Rectal smooth muscle tissue (tissue), 1 donor: ENCODE data around the gene IQCE.

Experiments used
- H3K27ac ChIP-seq: one replicate; pipeline ENCODE4 v1.7.0; 2013; ENCODE audit warnings: low read depth, low read length, inconsistent platforms
- H3K27me3 ChIP-seq: one replicate; pipeline ENCODE4 v1.7.0; 2013; ENCODE audit warnings: low read length; ENCODE audit not compliant: control insufficient read depth, insufficient read depth
- H3K36me3 ChIP-seq: one replicate; pipeline ENCODE4 v1.7.0; 2013; ENCODE audit warnings: low read length; ENCODE audit not compliant: control insufficient read depth, insufficient read depth
- H3K4me1 ChIP-seq: one replicate; pipeline ENCODE4 v1.7.0; 2013; ENCODE audit warnings: low read length; ENCODE audit not compliant: control insufficient read depth, insufficient read depth
- H3K4me3 ChIP-seq: one replicate; pipeline ENCODE4 v1.7.0; 2013; ENCODE audit warnings: low read length
- H3K9ac ChIP-seq: one replicate; pipeline ENCODE4 v1.7.0; 2013; ENCODE audit warnings: low read length

IQCE gene

DNA sequence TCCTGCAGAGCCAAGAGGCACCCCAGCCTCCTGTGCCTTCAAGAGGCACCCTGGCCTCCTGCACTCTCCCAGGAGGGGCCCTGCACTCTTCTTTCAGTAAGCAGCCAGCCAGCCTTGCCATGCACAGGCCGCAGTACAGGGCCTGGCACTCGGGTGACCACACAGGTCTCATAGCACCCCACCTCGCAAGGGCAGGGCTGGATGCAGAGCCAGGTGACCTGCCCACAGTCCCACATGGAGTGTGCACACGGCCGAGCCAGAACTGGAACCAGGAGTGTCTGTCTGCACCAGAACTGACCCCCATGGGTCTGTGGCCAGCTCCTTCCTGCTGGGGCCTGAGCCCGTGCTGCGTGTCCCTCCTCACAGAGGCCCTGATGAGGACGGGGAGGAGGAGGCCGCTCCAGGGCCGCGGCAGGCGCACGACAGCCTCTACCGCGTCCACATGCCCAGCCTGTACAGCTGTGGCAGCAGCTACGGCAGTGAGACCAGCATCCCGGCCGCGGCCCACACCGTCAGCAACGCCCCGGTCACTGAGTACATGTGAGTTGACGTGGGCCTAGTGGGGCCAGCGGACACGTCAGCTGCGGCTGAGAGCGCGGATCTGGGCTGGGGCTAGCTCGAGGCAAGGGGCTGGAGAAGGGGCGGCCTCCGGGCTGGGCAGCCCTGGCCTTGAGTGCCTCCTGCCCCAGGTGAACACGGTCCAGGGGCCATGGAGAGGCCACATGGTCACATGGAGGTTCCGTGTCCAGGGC, 99.3 kb downstream of the IQCE start:
- Histone ChIP-seq H3K27ac (no peak overlapping the region), H3K4me3 (no peak overlapping the region), H3K9ac (no peak overlapping the region), H3K36me3 (no peaks in the 10 kb centered on the region), H3K4me1 (no peaks in the 10 kb centered on the region), H3K27me3 (no peaks in the 10 kb centered on the region)

DNA sequence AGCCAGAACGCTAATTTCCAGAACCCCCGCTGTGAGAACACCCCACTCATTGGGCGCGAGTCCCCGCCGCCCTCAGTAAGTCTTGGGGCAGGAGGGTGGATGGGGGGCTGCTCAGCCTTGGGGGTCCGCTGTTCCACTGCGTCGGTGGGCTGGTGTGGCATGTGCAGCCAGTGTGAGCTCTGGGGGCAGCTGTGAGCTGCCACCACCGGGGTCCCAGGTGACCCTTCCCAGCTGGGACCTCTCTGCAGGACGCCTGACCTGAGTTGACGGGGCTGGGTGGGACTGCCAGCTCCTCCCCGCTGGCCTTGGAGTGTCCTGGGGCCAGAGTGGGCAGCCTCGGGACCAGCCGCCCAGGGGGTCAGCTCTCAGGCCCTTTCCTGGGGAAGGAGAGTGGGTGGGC, 100.2 kb downstream of the IQCE start:
- H3K27ac ChIP-seq = no peak overlapping the region
- no peaks in the 10 kb centered on the region for H3K36me3 ChIP-seq

GRCh38 chr7:2659556-2660358, 101.0 kb downstream of the IQCE start:
- H3K4me1 ChIP-seq = no peaks in the 10 kb centered on the region
- H3K27me3 ChIP-seq = no peaks in the 10 kb centered on the region
- H3K27ac ChIP-seq = no peak overlapping the region
- no peak overlapping the region for H3K9ac ChIP-seq
- no peak overlapping the region for H3K4me3 ChIP-seq
- no peaks in the 10 kb centered on the region for H3K36me3 ChIP-seq

More for the DNA sequence above, 100.2 kb downstream of the IQCE start:
- no peaks in the 10 kb centered on the region for H3K4me1 ChIP-seq
- H3K27me3 ChIP-seq = no peaks in the 10 kb centered on the region
- H3K4me3 ChIP-seq = no peak overlapping the region
- H3K9ac ChIP-seq = no peak overlapping the region

DNA sequence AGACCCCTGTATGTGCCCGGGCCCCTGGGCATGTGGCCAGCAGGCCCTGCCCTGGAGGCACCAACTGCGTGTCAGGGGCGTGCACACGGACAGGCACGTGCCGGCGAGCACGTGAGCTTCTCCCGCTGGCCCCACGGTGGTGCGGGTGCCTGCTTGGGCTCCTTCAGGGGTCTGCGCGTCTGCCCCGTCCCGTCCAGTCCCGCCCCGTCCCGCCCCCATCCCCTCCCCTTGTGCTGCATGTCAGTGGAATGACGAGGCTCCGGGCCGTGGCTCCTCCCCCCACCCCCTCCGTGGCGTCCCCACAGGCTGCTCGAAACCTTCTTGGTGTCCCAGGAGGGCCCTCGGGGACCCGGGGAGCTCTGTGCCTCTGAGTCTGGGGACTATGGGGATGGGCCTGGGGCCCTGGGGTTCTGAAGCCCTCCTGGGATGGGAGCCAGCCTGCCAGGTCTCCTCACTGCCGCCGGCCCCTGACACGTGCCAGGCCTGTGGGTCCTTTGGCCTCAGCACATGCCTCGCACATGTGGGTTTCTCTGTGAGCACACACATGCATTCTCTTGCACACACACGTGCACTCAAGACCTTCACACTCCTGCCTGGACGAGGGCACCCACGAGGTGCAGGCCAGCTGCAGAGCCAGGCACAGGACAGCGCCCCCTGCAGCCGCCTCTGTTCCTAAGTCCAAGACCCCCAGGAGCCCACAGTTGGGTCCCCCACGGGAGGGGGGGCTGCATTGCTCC, 101.7 kb downstream of the IQCE start:
- Histone ChIP-seq H3K27ac (no peak overlapping the region), H3K4me1 (no peaks in the 10 kb centered on the region), H3K27me3 (no peaks in the 10 kb centered on the region), H3K36me3 (no peaks in the 10 kb centered on the region), H3K9ac (no peak overlapping the region), H3K4me3 (no peak overlapping the region)

GRCh38 chr7:2661096-2661449, 102.3 kb downstream of the IQCE start:
- Histone ChIP-seq H3K4me3 (no peak overlapping the region), H3K27ac (no peak overlapping the region), H3K4me1 (no peaks in the 10 kb centered on the region), H3K36me3 (no peaks in the 10 kb centered on the region), H3K27me3 (no peaks in the 10 kb centered on the region), H3K9ac (no peak overlapping the region)

DNA sequence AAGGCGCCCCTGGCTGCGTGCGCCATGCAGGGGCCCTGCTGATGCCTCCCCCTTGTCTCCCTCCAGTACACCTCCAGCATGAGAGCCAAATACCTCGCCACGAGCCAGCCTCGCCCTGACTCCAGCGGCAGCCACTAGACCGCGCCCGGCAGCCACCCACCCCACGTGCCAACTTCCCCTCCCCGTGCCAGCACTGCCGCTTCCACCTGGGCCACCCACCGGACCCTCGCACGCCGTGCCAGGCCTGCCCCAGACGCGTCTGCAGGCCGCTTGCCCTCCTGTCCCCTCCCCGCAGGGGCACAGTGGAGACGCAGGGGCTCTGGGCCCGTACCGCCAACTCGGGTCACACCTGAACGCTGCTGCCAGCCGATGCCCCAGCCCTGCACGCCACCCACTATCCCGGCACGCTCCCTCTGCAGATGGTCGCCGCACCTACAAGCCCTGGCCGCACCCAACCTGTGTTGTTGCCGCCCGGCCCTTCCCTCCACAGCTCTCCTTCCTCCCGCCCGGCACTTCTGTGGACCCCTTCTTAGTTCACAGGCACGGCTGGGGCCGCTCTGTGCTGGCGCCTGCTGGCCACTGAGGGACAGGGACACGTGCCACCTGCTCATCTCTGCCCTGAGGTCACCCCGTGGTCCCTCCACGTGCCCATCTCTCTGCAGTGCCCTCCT, 103.0 kb downstream of the IQCE start:
- H3K36me3 ChIP-seq = no peaks in the 10 kb centered on the region
- no peak overlapping the region for H3K9ac ChIP-seq
- no peaks in the 10 kb centered on the region for H3K4me1 ChIP-seq
- H3K27ac ChIP-seq = no peak overlapping the region
- no peak overlapping the region for H3K4me3 ChIP-seq
- no peaks in the 10 kb centered on the region for H3K27me3 ChIP-seq

- H3K4me1 ChIP-seq = no peaks in the 10 kb centered on the region
- H3K27me3 ChIP-seq = no peaks in the 10 kb centered on the region
- no peak overlapping the region for H3K4me3 ChIP-seq
- H3K27ac ChIP-seq = no peak overlapping the region
- no peaks in the 10 kb centered on the region for H3K36me3 ChIP-seq
- H3K9ac ChIP-seq = no peak overlapping the region
Observed at GRCh38 chr7:2662273-2663120, 103.7 kb downstream of the IQCE start.

DNA sequence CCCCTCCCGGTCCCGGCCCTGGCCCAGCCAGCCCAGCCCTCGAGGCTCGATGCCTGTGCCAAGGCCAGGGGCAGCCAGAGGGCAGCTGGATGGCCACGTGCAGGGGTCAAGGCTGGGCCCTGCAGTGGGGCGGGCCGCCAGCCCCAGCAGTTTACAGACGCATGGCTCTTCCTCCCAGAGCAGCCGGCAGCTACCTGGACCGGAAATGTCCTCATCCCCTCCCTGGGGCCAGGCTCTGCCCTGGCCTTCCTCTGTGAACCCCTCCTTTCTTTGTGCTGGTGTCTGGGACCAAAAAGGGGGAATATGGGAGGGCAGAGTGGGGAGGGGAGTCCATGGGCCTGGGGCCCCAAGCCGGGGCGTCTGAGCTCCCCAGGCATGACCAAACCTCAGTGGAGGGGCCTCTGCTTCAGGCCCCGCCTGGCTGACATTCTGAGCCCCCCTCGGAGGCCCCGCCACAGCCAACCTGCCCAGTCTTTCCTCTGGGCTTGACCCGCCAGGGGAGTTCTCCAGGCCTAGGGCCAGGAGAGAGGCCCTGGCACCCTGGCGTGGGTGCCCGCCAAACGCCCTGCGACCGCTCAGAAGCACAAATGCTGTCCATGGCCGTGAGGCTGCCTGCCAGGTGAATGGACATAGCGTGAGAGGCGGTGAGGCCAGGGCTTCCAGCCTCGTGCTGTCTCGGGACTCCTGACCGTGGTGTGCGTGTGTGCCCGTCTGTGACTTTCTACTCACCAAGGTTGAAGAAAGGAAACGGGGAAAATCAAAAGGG, 104.5 kb downstream of the IQCE start:
- no peak overlapping the region for H3K27ac ChIP-seq

DNA sequence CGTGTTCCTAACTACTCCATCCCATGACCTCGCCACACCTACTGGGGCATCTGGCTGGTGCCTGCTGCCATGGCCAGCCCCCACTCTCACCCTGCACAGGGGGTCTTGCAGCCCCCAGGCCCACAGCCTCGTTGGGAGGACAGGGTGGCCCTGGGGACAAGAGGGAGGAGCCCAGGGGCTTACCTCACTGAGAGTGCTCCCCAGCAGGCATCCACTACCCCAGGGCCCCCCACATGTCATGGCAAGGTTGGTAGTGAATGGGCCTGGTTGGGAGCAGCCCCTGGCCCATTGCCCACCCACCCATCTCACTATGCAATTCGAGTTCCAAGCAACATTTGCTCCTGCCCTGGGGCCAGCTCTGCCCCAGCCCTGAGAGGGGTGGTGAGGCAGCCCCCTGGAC, 105.2 kb downstream of the IQCE start:
- Histone ChIP-seq H3K27me3 (no peaks in the 10 kb centered on the region), H3K36me3 (no peaks in the 10 kb centered on the region), H3K4me1 (no peaks in the 10 kb centered on the region), H3K9ac (no peak overlapping the region), H3K4me3 (no peak overlapping the region), H3K27ac (no peak overlapping the region)

More for the DNA sequence above, 104.5 kb downstream of the IQCE start:
- no peaks in the 10 kb centered on the region for H3K36me3 ChIP-seq
- no peak overlapping the region for H3K9ac ChIP-seq
- no peaks in the 10 kb centered on the region for H3K27me3 ChIP-seq
- no peaks in the 10 kb centered on the region for H3K4me1 ChIP-seq
- no peak overlapping the region for H3K4me3 ChIP-seq
